ENCODE measurements around the gene RTN4IP1. TPM values are rescaled to one million over a fixed set of nuclear protein-coding genes. Genes with fewer than 3 reads are reported as not detected.

Gene RTN4IP1
- total and polyA plus RNA-seq, 11 donors, result 6.9 to 23.3 (median 13.6) TPM

- Histone ChIP-seq H3K27me3 (no peaks in the 10 kb centered on the region), H3K9me3 (no peaks in the 10 kb centered on the region), H3K36me3 (peaks cover 0 to 80% (median 29%) of the 10 kb centered on the region in 9 donors), H3K4me1 (peaks cover 0 to 5% (median 0%) of the 10 kb centered on the region in 12 donors), H3K4me3 (no peak overlapping the region), H3K27ac (no peak overlapping the region)
- TF ChIP-seq, protein P1, sequence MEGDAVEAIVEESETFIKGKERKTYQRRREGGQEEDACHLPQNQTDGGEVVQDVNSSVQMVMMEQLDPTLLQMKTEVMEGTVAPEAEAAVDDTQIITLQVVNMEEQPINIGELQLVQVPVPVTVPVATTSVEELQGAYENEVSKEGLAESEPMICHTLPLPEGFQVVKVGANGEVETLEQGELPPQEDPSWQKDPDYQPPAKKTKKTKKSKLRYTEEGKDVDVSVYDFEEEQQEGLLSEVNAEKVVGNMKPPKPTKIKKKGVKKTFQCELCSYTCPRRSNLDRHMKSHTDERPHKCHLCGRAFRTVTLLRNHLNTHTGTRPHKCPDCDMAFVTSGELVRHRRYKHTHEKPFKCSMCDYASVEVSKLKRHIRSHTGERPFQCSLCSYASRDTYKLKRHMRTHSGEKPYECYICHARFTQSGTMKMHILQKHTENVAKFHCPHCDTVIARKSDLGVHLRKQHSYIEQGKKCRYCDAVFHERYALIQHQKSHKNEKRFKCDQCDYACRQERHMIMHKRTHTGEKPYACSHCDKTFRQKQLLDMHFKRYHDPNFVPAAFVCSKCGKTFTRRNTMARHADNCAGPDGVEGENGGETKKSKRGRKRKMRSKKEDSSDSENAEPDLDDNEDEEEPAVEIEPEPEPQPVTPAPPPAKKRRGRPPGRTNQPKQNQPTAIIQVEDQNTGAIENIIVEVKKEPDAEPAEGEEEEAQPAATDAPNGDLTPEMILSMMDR (IDR thresholded peaks at IDR 0.05), result no peak
- no peak for TF ChIP-seq POLR2A (IDR thresholded peaks at IDR 0.05)
- WGBS, 4 donors, result 77 to 93% (median 86%) methylated on average over 2 of the region's 2 CpGs
- intact Hi-C loops (cut with DNase I), result no loop called here
- ATAC-seq (no peak), DNase-seq (no peak)
These were observed 50.0 kb downstream of the RTN4IP1 start for GRCh38 chr6:106579281-106579680.

GRCh38 chr6:106574741-106575458, 54.4 kb downstream of the RTN4IP1 start:
- Histone ChIP-seq H3K9me3 (no peaks in the 10 kb centered on the region), H3K27me3 (no peaks in the 10 kb centered on the region), H3K4me1 (peaks cover 0 to 10% (median 0%) of the 10 kb centered on the region in 12 donors), H3K27ac (peak overlapping the region in 1 of 12 donors; percentile 21), H3K36me3 (peaks cover 0 to 68% (median 31%) of the 10 kb centered on the region in 9 donors), H3K4me3 (no peak overlapping the region)
- no peak for DNase-seq
- WGBS, 4 donors, result 86 to 92% (median 90%) methylated on average over 16 of the region's 16 CpGs
- intact Hi-C loops (cut with DNase I), result no loop called here
- peak in 1 of 4 donors; percentile 41 for ATAC-seq
- no peak for TF ChIP-seq POLR2A (IDR thresholded peaks at IDR 0.05)
- TF ChIP-seq, protein P1 (IDR thresholded peaks at IDR 0.05), result no peak

DNA sequence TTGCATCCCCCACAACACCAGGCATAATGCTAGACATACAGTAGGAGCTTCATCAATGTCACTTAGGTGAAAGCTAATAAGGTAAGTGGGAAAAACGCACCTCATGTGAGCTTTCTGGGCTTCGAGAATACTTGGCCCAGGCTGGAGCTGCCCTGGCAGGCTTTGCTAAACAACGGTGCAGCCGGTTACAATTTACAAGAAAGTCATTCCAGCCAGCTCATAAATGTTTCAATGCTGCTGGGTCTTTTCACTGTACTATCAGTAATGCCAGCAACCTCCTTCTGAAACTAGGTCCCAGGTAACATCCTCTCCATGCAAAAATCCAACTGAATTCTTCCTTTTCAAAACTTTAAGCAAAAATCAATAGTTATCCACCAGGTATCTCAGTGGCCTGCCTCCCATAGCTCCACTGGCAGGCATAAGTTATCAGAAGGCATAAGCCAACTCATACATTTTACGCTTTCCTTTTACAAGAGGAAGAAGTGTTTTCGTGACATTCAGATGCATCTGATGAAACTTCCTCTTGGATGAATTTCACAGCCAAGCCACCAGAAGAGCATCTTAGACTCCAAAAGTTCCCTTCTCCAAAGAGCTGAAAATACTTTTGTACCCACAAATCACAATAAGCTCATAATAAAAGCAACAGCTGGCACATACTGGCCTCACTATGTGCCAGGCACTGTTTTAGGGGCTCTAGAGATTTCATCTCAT, 56.3 kb downstream of the RTN4IP1 start:
- Histone ChIP-seq H3K27me3 (no peaks in the 10 kb centered on the region), H3K4me3 (no peak overlapping the region), H3K4me1 (peaks cover 0 to 10% (median 0%) of the 10 kb centered on the region in 12 donors), H3K36me3 (peaks cover 0 to 66% (median 37%) of the 10 kb centered on the region in 9 donors), H3K9me3 (no peaks in the 10 kb centered on the region), H3K27ac (peak overlapping the region in 1 of 12 donors; percentile 53)
- no peak for ATAC-seq
- intact Hi-C loops (cut with DNase I), result no loop called here
- no peak for DNase-seq
- WGBS, 4 donors, result 90 to 96% (median 94%) methylated on average over 6 of the region's 6 CpGs
- TF ChIP-seq POLR2A (IDR thresholded peaks at IDR 0.05), result no peak
- TF ChIP-seq, protein P1 (IDR thresholded peaks at IDR 0.05), result no peak

DNA sequence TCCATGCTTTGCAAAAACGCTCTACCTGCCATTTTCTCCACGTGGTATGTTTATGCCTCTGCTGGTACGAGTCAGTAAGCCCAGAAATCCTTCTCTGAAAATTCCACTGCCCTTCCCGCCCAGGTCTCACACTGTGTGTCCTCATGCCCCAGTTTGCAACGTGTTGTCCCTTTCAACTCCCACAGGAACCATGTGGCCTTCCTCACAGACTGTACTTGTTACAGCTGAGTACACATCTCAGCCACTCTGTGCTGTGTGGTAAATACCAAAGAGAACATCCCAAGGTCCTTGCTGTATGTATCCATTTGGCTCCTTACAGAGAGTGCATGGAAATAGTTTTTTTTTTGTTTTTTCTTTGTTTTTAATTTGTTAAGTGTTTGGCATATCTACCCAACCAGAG, 56.9 kb downstream of the RTN4IP1 start:
- Histone ChIP-seq H3K4me1 (peaks cover 0 to 10% (median 0%) of the 10 kb centered on the region in 12 donors), H3K27ac (no peak overlapping the region), H3K9me3 (no peaks in the 10 kb centered on the region), H3K27me3 (no peaks in the 10 kb centered on the region), H3K36me3 (peaks cover 0 to 60% (median 39%) of the 10 kb centered on the region in 9 donors), H3K4me3 (no peak overlapping the region)
- ATAC-seq (no peak), DNase-seq (no peak)
- no peak for TF ChIP-seq POLR2A (IDR thresholded peaks at IDR 0.05)
- TF ChIP-seq, protein P1 (IDR thresholded peaks at IDR 0.05), result no peak
- intact Hi-C loops (cut with DNase I), result no loop called here
- 70 to 89% (median 84%) methylated on average over 5 of the region's 5 CpGs for WGBS, 4 donors
